Measurements from ENCODE around the gene C1orf53. TPM values are rescaled to one million over a fixed set of nuclear protein-coding genes. Genes with fewer than 3 reads are reported as not detected.

Gene C1orf53
- total RNA-seq, 1 donor from 2014 or later, result 1.2 TPM

DNA sequence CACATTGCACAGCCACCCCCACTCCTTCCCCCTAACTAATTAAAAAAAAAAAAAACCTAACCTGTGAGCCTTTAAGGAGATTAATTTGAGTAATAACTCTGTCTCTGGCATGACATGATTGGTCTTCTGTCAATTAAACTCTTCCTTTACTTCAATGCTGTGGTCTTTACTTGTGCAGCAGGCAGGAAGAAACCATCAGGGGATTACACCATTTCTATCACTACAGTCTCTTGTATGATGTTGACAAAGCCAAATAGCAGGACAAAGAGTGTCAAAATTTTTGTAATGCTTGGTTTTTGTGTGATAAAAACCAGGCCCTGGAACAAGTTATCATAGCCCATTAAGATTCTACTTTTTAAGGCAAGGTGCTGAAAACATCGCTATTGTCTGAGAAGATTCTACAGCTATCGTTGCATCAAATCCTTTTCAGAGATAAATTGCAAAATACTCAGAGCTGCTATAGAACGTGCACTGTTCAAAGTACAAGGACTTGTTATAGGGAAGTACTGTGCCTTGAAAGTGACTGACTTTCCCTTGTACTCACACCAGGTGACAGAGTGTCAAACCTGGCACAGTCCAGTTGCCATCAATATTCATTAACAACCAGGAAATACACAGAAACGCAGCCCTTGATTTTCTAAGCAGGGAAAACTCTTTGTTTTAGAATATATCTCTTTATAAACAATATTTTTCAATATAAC lies 52.4 kb downstream of the C1orf53 start:
- H3K27me3 Mint-ChIP-seq, result peaks cover 7% of the 10 kb centered on the region

DNA sequence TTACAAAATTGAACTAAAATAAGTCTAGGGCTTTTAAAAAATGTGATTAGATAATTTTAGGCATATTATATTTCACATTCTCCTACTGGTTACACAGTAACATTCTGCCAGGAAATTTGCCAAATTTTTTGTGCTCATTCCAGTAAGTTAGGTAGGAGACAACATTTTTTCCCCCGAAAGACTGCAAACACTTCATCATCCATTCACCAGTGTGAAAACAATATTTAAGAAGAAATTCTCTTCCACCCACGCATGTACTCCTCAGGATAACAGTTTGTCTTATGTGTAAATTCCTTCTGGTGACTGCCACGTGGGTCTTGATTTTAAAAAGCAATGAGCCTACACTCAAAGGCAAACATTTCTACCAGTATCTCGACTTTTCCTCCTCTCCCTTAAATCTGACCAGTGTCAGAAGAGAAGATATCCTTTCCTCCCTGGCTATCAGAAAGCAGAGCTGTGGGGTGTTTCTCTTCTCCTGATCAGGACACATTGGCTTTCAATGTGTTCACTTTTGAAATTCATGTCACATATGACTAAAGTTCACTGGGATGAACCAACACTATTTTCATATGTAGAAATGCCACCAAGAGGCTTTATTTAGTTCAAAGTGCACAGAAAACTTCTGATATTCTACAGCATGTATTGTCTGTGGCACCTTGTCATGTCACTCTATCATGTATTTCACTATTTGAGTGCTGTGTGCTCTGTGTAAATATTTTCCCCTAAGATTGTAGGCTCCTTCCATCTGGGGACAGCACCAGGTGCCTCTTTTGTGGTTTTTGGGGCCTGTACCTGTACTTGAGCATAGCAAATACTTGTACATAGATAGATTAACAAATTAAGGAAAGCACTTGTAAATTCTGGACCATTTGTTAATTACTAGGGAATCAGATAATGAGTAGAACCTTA lies 53.3 kb downstream of the C1orf53 start:
- intact Hi-C loops (cut with micrococcal nuclease), result no loop called here
- Mint-ChIP-seq H3K36me3 (ENCODE audit: low read depth) (no peaks in the 10 kb centered on the region), H3K27ac (no peak overlapping the region), H3K4me1 (no peaks in the 10 kb centered on the region), H3K27me3 (peaks cover 7% of the 10 kb centered on the region), H3K4me3 (no peak overlapping the region), H3K9me3 (no peaks in the 10 kb centered on the region)
- DNase-seq (no peak), ATAC-seq (ENCODE audit: low read depth) (no peak)
- CTCF ChIA-PET, result no interaction called here
- POLR2A ChIA-PET, result no interaction called here
- TF ChIP-seq, protein P1, sequence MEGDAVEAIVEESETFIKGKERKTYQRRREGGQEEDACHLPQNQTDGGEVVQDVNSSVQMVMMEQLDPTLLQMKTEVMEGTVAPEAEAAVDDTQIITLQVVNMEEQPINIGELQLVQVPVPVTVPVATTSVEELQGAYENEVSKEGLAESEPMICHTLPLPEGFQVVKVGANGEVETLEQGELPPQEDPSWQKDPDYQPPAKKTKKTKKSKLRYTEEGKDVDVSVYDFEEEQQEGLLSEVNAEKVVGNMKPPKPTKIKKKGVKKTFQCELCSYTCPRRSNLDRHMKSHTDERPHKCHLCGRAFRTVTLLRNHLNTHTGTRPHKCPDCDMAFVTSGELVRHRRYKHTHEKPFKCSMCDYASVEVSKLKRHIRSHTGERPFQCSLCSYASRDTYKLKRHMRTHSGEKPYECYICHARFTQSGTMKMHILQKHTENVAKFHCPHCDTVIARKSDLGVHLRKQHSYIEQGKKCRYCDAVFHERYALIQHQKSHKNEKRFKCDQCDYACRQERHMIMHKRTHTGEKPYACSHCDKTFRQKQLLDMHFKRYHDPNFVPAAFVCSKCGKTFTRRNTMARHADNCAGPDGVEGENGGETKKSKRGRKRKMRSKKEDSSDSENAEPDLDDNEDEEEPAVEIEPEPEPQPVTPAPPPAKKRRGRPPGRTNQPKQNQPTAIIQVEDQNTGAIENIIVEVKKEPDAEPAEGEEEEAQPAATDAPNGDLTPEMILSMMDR (IDR thresholded peaks at IDR 0.05), result no peak

More for the DNA sequence above, 52.4 kb downstream of the C1orf53 start:
- H3K4me1 Mint-ChIP-seq, result no peaks in the 10 kb centered on the region
- H3K27ac Mint-ChIP-seq, result no peak overlapping the region
- intact Hi-C loops (cut with micrococcal nuclease), result no loop called here
- ChIA-PET CTCF (no interaction called here), POLR2A (no interaction called here)
- no peak overlapping the region for H3K4me3 Mint-ChIP-seq
- ATAC-seq (ENCODE audit: low read depth) (no peak), DNase-seq (no peak)
- H3K36me3 Mint-ChIP-seq (ENCODE audit: low read depth), result no peaks in the 10 kb centered on the region
- H3K9me3 Mint-ChIP-seq, result no peaks in the 10 kb centered on the region
- TF ChIP-seq, protein P1 (IDR thresholded peaks at IDR 0.05), result no peak

Other genes starting within 250 kb of the C1orf53 start
- gene DENND1B, start 127.2 kb upstream of the C1orf53 start, total RNA-seq, result 15.5 and 19.2 TPM in 2 replicates
- not detected in 2 replicates for gene LHX9, start 14.7 kb downstream of the C1orf53 start, total RNA-seq